Stomach (tissue), 9 donors: ENCODE results near the gene C15orf62. TPM values are rescaled to one million over a fixed set of nuclear protein-coding genes. Genes with fewer than 3 reads are reported as not detected.

Source experiments
- DNase-seq, 2 donors: peaks; one replicate each; pipeline versions ENCODE4 v3.0.0 to v3.0.0-alpha.2; 2013 to 2019
- H3K27ac ChIP-seq, 5 donors: fragments of 200-600 bp in 4 of 5; sonication (generic) in 4 of 5; one replicate each; pipeline ENCODE4 v1.5.1; 2013 to 2019; ENCODE audit warnings: mild to moderate bottlenecking in 1 of 5, moderate library complexity in 1 of 5
- H3K27me3 ChIP-seq, 3 donors: fragments of 200-600 bp; sonication (generic); one replicate each; pipeline ENCODE4 v1.5.1; 2017 to 2019; ENCODE audit warnings: mixed run types in 1 of 3
- H3K36me3 ChIP-seq, 4 donors: fragments of 200-600 bp; sonication (generic); 1 replicate in 3 of 4; 2 replicates in 1 of 4; pipeline ENCODE4 v1.5.1; 2016 to 2019
- H3K4me1 ChIP-seq, 4 donors: fragments of 200-600 bp; sonication (generic); one replicate each; pipeline ENCODE4 v1.5.1; 2016 to 2019
- H3K4me3 ChIP-seq, 4 donors: fragments of 200-600 bp; sonication (generic) in 3 of 4; one replicate each; pipeline ENCODE4 v1.5.1; 2016 to 2019; ENCODE audit warnings: mild to moderate bottlenecking in 1 of 4
- H3K9me3 ChIP-seq, 4 donors: fragments of 200-600 bp; sonication (generic); one replicate each; pipeline ENCODE4 v1.5.1; 2016 to 2019
- CTCF ChIP-seq, 7 experiments: fragments of 450-650 bp in 4 of 7; fragments of 200-600 bp in 3 of 7; sonication (generic) in 3 of 7; IDR thresholded peaks; one replicate each; pipeline ENCODE4 v1.5.1; 2016 to 2019; ENCODE audit warnings: antibody characterized with exemption in 7 of 7, control low read depth in 2 of 7, mild to moderate bottlenecking in 1 of 7
- EP300 ChIP-seq: sonication (generic); formaldehyde crosslinking; IDR thresholded peaks from one replicate; pipeline ENCODE4 v1.6.1; 2017; ENCODE audit warnings: antibody characterized with exemption
- POLR2A ChIP-seq, 4 donors: fragments of 450-650 bp; IDR thresholded peaks; one replicate each; pipeline ENCODE4 v1.6.1; 2016; ENCODE audit warnings: antibody characterized with exemption in 4 of 4, control low read depth in 2 of 4, mild to moderate bottlenecking in 1 of 4, moderate library complexity in 1 of 4
- POLR2AphosphoS5 ChIP-seq, 3 donors: sonication (generic); formaldehyde crosslinking; IDR thresholded peaks; one replicate each; pipeline ENCODE4 v1.6.1; 2016; ENCODE audit warnings: antibody characterized with exemption in 3 of 3
- WGBS, 5 donors: extraction: QIAGEN DNeasy Blood & Tissue Kit in 3 of 5; methylation state at CpG; one replicate each; pipeline versions ENCODE4 v1.1.5 to v1.1.7; 2013 to 2018; 5-methylcytosine and 5-hydroxymethylcytosine counted together
- intact Hi-C: fragments of 100-400 bp; cut with DNase I; formaldehyde crosslinking; loops from one replicate; pipeline ENCODE4 v1.15.1; 2023; ENCODE audit warnings: low total_unique reads
- polyA plus RNA-seq, 3 donors: library from polyadenylated mRNA; stranded (reverse); fragments of 200-250 nt; gene quantifications; one replicate each; pipeline ENCODE4 v1.2.3, GENCODE V29; 2013
- total RNA-seq, 5 donors: library from RNA; depleted of rRNA; stranded (reverse); fragments of >200 nt; gene quantifications; one replicate each; pipeline versions ENCODE4 v1.1.0 to v1.2.3, GENCODE V29; 2014 to 2016
- donor health status: healthy with polysubstance abuse.
- donor health status: Bipolar disorder and iron deficiency.
- donor health status: healthy.

Gene C15orf62
- total and polyA plus RNA-seq, 8 donors, result 0.25 to 39.3 (median 2.4) TPM; not detected in 4

GRCh38 chr15:40739047-40739446, 30.7 kb upstream of the C15orf62 start:
- Histone ChIP-seq H3K27ac (no peak overlapping the region), H3K36me3 (peaks cover 62 to 100% (median 100%) of the 10 kb centered on the region in 4 donors), H3K27me3 (no peaks in the 10 kb centered on the region), H3K4me1 (no peaks in the 10 kb centered on the region), H3K4me3 (no peak overlapping the region), H3K9me3 (no peaks in the 10 kb centered on the region)
- intact Hi-C loops, result no loop called here
- DNase-seq, result no peak
- no peak for TF ChIP-seq POLR2A (IDR thresholded peaks at IDR 0.05)
- TF ChIP-seq CTCF (IDR thresholded peaks at IDR 0.05), result no peak
- TF ChIP-seq EP300, result no peak
- TF ChIP-seq POLR2AphosphoS5 (IDR thresholded peaks at IDR 0.05), result no peak
- 40 to 78% (median 63%) methylated on average over 2 of the region's 2 CpGs for WGBS, 5 donors

- TF ChIP-seq POLR2A (IDR thresholded peaks at IDR 0.05) (no peak), POLR2AphosphoS5 (IDR thresholded peaks at IDR 0.05) (no peak), EP300 (no peak), CTCF (IDR thresholded peaks at IDR 0.05) (no peak)
- DNase-seq, result no peak
- 96 to 97% (median 96%) methylated on average over 2 of the region's 2 CpGs for WGBS, 5 donors
Measured at GRCh38 chr15:40739854-40740253, 29.9 kb upstream of the C15orf62 start.

DNA sequence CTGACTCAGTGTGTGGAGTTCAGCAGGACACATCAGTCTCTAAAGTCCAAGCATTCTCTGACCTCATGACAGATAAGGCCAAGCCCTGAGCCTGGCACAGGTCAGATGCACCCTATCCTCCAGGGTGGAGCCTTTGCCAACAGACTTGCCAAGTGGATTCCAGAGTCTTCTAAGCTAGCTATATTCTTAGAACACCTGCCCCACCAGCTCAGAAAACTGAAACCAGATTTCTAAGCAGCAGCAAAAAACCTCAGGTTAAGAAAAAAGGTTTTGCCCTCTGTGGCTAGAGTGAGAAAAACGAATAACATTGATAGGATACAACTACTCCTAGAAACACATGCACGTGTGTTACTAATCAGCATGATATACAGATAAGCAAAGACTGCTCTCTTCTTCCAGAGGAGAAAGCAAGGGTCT, 26.3 kb upstream of the C15orf62 start:
- H3K36me3 ChIP-seq, result peaks cover 50 to 94% (median 93%) of the 10 kb centered on the region in 4 donors
- 44 to 67% (median 45%) methylated on average over 2 of the region's 2 CpGs for WGBS, 5 donors
- TF ChIP-seq POLR2AphosphoS5 (IDR thresholded peaks at IDR 0.05), result no peak
- no peak for TF ChIP-seq CTCF (IDR thresholded peaks at IDR 0.05)
- no peak for TF ChIP-seq EP300
- TF ChIP-seq POLR2A (IDR thresholded peaks at IDR 0.05), result no peak
- DNase-seq, result no peak
- no peak overlapping the region for H3K4me3 ChIP-seq
- H3K27ac ChIP-seq, result peak overlapping the region in 1 of 5 donors; percentile 49
- H3K27me3 ChIP-seq, result no peaks in the 10 kb centered on the region
- peaks cover 0 to 7% (median 0%) of the 10 kb centered on the region in 4 donors for H3K4me1 ChIP-seq
- no peaks in the 10 kb centered on the region for H3K9me3 ChIP-seq
- intact Hi-C loops, result no loop called here

More at GRCh38 chr15:40739854-40740253, 29.9 kb upstream of the C15orf62 start:
- intact Hi-C loops, result no loop called here
- no peaks in the 10 kb centered on the region for H3K4me1 ChIP-seq
- H3K36me3 ChIP-seq, result peaks cover 69 to 100% (median 100%) of the 10 kb centered on the region in 4 donors
- no peak overlapping the region for H3K4me3 ChIP-seq
- no peak overlapping the region for H3K27ac ChIP-seq
- H3K9me3 ChIP-seq, result no peaks in the 10 kb centered on the region
- H3K27me3 ChIP-seq, result no peaks in the 10 kb centered on the region

GRCh38 chr15:40743921-40744814, 25.6 kb upstream of the C15orf62 start:
- Histone ChIP-seq H3K27ac (peak overlapping the region in 3 of 5 donors; percentile 7 to 49 (median 11)), H3K4me3 (no peak overlapping the region), H3K9me3 (no peaks in the 10 kb centered on the region), H3K36me3 (peaks cover 53 to 94% (median 93%) of the 10 kb centered on the region in 4 donors), H3K27me3 (no peaks in the 10 kb centered on the region), H3K4me1 (peaks cover 0 to 7% (median 0%) of the 10 kb centered on the region in 4 donors)
- 73 to 84% (median 75%) methylated on average over 12 of the region's 12 CpGs for WGBS, 5 donors
- DNase-seq, result no peak
- intact Hi-C loops, result no loop called here
- no peak for TF ChIP-seq CTCF (IDR thresholded peaks at IDR 0.05)
- no peak for TF ChIP-seq POLR2A (IDR thresholded peaks at IDR 0.05)
- TF ChIP-seq EP300, result no peak
- no peak for TF ChIP-seq POLR2AphosphoS5 (IDR thresholded peaks at IDR 0.05)
